Retinal pigment epithelial cell (primary cell): ENCODE measurements around the gene ATF6.

Source experiments
- DNase-seq: peaks from one replicate; pipeline ENCODE4 v3.0.0-alpha.2; 2010; ENCODE audit warnings: low read depth
- H3K4me3 ChIP-seq: 2 replicates; pipeline ENCODE4 v1.5.1; 2011; ENCODE audit warnings: mild to moderate bottlenecking, low read length, control low read depth, moderate library complexity
- CTCF ChIP-seq: conservative IDR thresholded peaks from 2 replicates; pipeline ENCODE4 v1.5.1; 2011; ENCODE audit warnings: low read depth, low read length, control low read depth, inconsistent platforms

ATF6 gene

GRCh38 chr1:161782886-161783285, 16.8 kb downstream of the ATF6 start:
- DNase-seq = no peak
- TF ChIP-seq CTCF = no peak

DNA sequence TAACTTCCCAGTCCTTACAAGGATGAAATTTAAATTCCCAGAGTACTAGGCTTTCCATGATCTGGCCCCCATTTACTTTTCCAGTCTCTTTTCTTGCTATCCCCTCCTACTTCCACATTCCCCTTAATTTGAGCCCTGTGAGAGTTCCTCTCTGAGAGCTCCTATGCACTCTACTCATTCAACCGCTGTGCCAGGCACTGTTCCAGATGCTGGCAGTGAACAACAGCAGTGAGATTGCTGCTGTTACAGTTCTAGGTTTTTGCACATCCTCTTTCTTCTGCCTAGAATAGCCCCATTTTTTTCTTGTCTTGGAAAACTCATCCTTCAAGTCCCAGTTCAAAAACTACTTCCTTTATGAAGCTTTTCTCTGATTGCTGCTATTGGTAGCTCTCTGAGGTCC, 18.8 kb downstream of the ATF6 start:
- DNase-seq = no peak
- no peak overlapping the region for H3K4me3 ChIP-seq
- TF ChIP-seq CTCF = no peak

More at GRCh38 chr1:161782886-161783285, 16.8 kb downstream of the ATF6 start:
- H3K4me3 ChIP-seq = no peak overlapping the region

GRCh38 chr1:161787355-161787754, 21.2 kb downstream of the ATF6 start:
- DNase-seq = no peak
- no peak overlapping the region for H3K4me3 ChIP-seq
- TF ChIP-seq CTCF = peak; percentile 30

DNA sequence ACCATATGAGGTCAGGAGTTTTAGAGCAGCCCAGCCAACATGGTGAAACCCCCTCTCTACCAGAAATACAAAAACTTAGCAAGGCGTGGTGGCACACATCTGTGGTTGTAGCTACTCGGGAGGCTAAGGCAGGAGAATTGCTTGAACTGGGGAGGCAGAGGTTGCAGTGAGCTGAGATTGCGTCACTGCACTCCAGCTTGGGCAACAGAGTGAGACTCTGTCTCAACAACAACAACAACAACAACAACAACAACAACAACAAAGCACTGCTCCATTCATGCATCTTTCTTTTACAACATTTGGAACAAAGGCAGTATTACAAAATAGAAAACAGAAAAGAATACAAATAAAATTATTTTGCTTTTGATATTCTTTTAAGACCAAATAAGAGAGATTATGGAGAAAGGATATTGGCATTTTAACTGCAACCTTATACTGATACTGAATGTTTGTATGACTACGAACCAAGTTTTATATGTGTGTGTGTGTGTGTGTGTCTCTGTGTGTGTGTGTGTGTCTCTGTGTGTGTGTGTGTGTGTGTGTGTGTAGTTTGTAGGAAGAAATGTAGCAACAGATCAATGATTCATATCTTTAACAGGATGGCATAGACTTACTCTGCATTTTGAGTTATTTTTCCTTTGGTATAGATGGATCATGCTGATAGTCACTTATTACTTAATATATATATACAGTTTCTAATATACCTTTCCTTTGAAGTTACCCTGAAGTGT, 24.6 kb downstream of the ATF6 start:
- no peak overlapping the region for H3K4me3 ChIP-seq
- no peak for DNase-seq
- TF ChIP-seq CTCF = no peak

DNA sequence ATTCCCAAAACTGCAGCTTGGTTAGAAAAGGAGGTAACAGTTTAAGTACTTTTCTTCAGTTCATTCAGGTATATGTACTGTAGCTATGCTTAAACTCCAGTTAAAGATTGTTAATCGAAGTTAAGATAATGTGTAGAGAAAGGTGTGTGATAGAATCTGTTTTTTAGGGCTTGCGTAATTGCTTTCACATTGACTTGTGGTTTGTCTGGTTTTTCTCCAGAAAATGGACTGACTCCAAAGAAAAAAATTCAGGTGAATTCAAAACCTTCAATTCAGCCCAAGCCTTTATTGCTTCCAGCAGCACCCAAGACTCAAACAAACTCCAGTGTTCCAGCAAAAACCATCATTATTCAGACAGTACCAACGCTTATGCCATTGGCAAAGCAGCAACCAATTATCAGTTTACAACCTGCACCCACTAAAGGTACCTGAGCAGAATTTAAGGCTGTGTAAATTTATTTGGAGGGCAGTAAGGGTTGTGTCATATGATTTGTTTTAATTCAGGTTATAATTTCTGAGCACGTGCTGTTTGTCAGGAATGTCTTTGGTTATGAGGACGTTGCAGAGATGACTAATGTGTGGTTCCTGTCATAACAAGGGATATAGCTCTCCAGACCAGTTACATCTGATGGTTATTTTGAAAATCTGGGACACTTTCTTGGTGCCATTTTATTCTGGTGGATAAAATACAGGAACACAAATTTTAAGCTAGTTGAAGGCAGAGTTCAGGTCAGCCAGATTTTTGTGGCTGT, 26.0 kb downstream of the ATF6 start:
- TF ChIP-seq CTCF = no peak
- H3K4me3 ChIP-seq = no peak overlapping the region
- no peak for DNase-seq

GRCh38 chr1:161792740-161793139, 26.6 kb downstream of the ATF6 start:
- no peak overlapping the region for H3K4me3 ChIP-seq
- TF ChIP-seq CTCF = peak; percentile 58
- peak; percentile 29 for DNase-seq

- no peak for DNase-seq
- H3K4me3 ChIP-seq = no peak overlapping the region
- no peak for TF ChIP-seq CTCF
Observed at GRCh38 chr1:161799792-161800191, 33.7 kb downstream of the ATF6 start.
